ENCODE results near the gene TMCO6.
"Not testable (repeated sequence)": the region's sequence is repeated elsewhere in the genome, so short reads cannot be mapped to it uniquely, and the experiment has no call there.

TMCO6 gene

DNA sequence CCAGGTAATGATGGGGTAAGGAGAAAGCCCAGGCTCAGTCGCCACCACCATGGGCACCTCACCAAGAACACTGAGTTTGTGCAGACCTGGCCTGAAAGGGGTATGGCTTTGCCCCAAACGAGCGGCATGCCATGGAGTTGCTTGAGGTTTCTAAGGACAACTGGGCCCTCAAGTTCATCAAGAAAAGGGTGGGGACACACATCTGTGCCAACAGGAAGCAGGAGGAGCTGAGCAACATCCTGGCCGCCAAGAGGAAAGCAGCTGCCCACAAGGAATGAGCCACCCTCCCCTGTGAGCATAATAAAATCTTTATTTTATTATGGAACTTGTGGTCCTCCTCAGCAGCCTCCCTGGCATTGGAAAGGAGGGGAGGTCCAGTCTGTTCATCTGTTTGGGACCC lies 30.1 kb upstream of the TMCO6 start:
- DNase-seq (ENCODE audit: low read depth) = peak; percentile 3
- TF ChIP-seq, protein P1, sequence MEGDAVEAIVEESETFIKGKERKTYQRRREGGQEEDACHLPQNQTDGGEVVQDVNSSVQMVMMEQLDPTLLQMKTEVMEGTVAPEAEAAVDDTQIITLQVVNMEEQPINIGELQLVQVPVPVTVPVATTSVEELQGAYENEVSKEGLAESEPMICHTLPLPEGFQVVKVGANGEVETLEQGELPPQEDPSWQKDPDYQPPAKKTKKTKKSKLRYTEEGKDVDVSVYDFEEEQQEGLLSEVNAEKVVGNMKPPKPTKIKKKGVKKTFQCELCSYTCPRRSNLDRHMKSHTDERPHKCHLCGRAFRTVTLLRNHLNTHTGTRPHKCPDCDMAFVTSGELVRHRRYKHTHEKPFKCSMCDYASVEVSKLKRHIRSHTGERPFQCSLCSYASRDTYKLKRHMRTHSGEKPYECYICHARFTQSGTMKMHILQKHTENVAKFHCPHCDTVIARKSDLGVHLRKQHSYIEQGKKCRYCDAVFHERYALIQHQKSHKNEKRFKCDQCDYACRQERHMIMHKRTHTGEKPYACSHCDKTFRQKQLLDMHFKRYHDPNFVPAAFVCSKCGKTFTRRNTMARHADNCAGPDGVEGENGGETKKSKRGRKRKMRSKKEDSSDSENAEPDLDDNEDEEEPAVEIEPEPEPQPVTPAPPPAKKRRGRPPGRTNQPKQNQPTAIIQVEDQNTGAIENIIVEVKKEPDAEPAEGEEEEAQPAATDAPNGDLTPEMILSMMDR (IDR thresholded peaks at IDR 0.05; ENCODE audit: control insufficient read depth, extremely low read depth, insufficient read depth) = no peak

GRCh38 chr5:140611020-140611521 lies 28.2 kb upstream of the TMCO6 start:
- H3K4me3 ChIP-seq (ENCODE audit: low read depth, low read length) = no peak overlapping the region
- TF ChIP-seq, protein P1 (IDR thresholded peaks at IDR 0.05; ENCODE audit: control insufficient read depth, extremely low read depth, insufficient read depth) = no peak
- no peak for DNase-seq (ENCODE audit: low read depth)

More for the DNA sequence above, 30.1 kb upstream of the TMCO6 start:
- no peak overlapping the region for H3K4me3 ChIP-seq (ENCODE audit: low read depth, low read length)

DNA sequence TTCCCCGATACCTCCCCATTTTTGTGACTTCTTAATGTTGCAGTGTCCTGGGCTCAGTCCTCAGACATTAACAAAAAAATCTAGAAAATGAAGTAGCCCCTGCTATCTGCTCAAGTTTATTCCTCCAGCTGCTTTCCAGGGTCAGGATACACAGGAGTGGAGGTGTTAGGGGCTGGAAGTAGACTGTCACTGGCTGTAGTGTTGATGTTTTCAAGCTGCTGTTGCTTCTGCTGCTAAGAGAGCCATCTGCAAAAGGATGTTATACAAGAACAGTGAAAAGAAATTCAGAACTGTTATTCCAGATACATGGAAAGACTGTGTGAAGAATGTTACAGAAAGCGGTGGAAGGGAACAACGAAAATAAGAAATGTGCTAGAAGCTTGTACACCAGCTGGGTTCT lies 16.9 kb upstream of the TMCO6 start:
- DNase-seq (ENCODE audit: low read depth) = no peak
- TF ChIP-seq, protein P1 (IDR thresholded peaks at IDR 0.05; ENCODE audit: control insufficient read depth, extremely low read depth, insufficient read depth) = no peak
- no peak overlapping the region for H3K4me3 ChIP-seq (ENCODE audit: low read depth, low read length)

- DNase-seq (ENCODE audit: low read depth); H3K4me3 ChIP-seq (ENCODE audit: low read depth, low read length): not testable (repeated sequence)
Observed at GRCh38 chr5:140623061-140623460, 16.2 kb upstream of the TMCO6 start.

- not testable (repeated sequence) for DNase-seq (ENCODE audit: low read depth)
Observed at GRCh38 chr5:140624886-140625285, 14.4 kb upstream of the TMCO6 start.

GRCh38 chr5:140627972-140628371 lies 11.3 kb upstream of the TMCO6 start:
- TF ChIP-seq, protein P1 (IDR thresholded peaks at IDR 0.05; ENCODE audit: control insufficient read depth, extremely low read depth, insufficient read depth) = no peak
- no peak overlapping the region for H3K4me3 ChIP-seq (ENCODE audit: low read depth, low read length)
- no peak for DNase-seq (ENCODE audit: low read depth)

More at GRCh38 chr5:140624886-140625285, 14.4 kb upstream of the TMCO6 start:
- not testable (repeated sequence) for H3K4me3 ChIP-seq (ENCODE audit: low read depth, low read length)

- H3K4me3 ChIP-seq (ENCODE audit: low read depth, low read length) = no peak overlapping the region
- no peak for DNase-seq (ENCODE audit: low read depth)
- TF ChIP-seq, protein P1 (IDR thresholded peaks at IDR 0.05; ENCODE audit: control insufficient read depth, extremely low read depth, insufficient read depth) = no peak
Observed at GRCh38 chr5:140628711-140629110, 10.5 kb upstream of the TMCO6 start.

- H3K4me3 ChIP-seq (ENCODE audit: low read depth, low read length) = no peak overlapping the region
- no peak for DNase-seq (ENCODE audit: low read depth)
- TF ChIP-seq, protein P1 (IDR thresholded peaks at IDR 0.05; ENCODE audit: control insufficient read depth, extremely low read depth, insufficient read depth) = no peak
Observed at GRCh38 chr5:140630292-140631035, 8.8 kb upstream of the TMCO6 start.

All from LNCaP clone FGC (cell line).